Tibial nerve (tissue), 4 donors: Measurements from ENCODE around the gene PRSS37.

Experiments used
- EP300 ChIP-seq, 2 donors: sonication (generic); formaldehyde crosslinking; IDR thresholded peaks; one replicate each; pipeline ENCODE4 v1.6.1; 2017; ENCODE audit warnings: antibody characterized with exemption in 2 of 2, mild to moderate bottlenecking in 1 of 2
- TF ChIP-seq, protein P1 (sequence below), 5 experiments: fragments of 200-600 bp in 3 of 5; fragments of 450-650 bp in 2 of 5; sonication (generic) in 3 of 5; IDR thresholded peaks; one replicate each; pipeline ENCODE4 v1.5.1; 2016 to 2019; ENCODE audit warnings: antibody characterized with exemption in 5 of 5, mild to moderate bottlenecking in 3 of 5, moderate library complexity in 2 of 5

- TF ChIP-seq, protein P1, sequence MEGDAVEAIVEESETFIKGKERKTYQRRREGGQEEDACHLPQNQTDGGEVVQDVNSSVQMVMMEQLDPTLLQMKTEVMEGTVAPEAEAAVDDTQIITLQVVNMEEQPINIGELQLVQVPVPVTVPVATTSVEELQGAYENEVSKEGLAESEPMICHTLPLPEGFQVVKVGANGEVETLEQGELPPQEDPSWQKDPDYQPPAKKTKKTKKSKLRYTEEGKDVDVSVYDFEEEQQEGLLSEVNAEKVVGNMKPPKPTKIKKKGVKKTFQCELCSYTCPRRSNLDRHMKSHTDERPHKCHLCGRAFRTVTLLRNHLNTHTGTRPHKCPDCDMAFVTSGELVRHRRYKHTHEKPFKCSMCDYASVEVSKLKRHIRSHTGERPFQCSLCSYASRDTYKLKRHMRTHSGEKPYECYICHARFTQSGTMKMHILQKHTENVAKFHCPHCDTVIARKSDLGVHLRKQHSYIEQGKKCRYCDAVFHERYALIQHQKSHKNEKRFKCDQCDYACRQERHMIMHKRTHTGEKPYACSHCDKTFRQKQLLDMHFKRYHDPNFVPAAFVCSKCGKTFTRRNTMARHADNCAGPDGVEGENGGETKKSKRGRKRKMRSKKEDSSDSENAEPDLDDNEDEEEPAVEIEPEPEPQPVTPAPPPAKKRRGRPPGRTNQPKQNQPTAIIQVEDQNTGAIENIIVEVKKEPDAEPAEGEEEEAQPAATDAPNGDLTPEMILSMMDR (IDR thresholded peaks at IDR 0.05): no peak
- no peak for TF ChIP-seq EP300 (IDR thresholded peaks at IDR 0.05)
These were observed 31.6 kb upstream of the PRSS37 start for GRCh38 chr7:141872931-141873330.
